SK-N-SH (cell line): Measurements from ENCODE around the gene PSPN. TPM values are rescaled to one million over a fixed set of nuclear protein-coding genes. Genes with fewer than 3 reads are reported as not detected.

Source experiments
- CTCF ChIA-PET: fragments of 300-600, 350-600 bp; formaldehyde crosslinking; extraction: SDS; loops from one replicate; lab custom pipeline; 2021; lab: Yijun Ruan, JAX
- POLR2A ChIA-PET: fragments of 350-600 bp; sonication (Branson Sonifier 250); formaldehyde crosslinking; extraction: SDS; loops from one replicate; lab custom pipeline; 2020; ENCODE audit warnings: antibody characterized with exemption, inconsistent platforms; lab: Yijun Ruan, JAX
- DNase-seq: peaks from one replicate; pipeline ENCODE4 v3.0.0; 2012
- H2AFZ ChIP-seq: fragments of 200-600 bp; sonication (generic); 2 replicates; pipeline ENCODE4 v1.8.1; 2016; ENCODE audit warnings: antibody characterized with exemption, mild to moderate bottlenecking, low read depth
- H3F3A ChIP-seq: fragments of 200-600 bp; sonication (generic); replicated peaks from 2 replicates; pipeline ENCODE3; 2016; ENCODE audit warnings: antibody characterized with exemption, mild to moderate bottlenecking; ENCODE audit not compliant: insufficient read depth
- H3K27ac ChIP-seq, 2 experiments: fragments of 200-500 bp in 1 of 2; fragments of 200-600 bp in 1 of 2; sonication (Bioruptor generic) in 1 of 2; sonication (generic), shearing (Covaris generic) in 1 of 2; 2 replicates each; pipeline versions ENCODE4 v1.5.1 to v1.6.1; 2014 to 2016; ENCODE audit warnings: low read depth in 2 of 2, inconsistent platforms in 1 of 2, low read length in 1 of 2, mild to moderate bottlenecking in 1 of 2, mixed read lengths in 1 of 2
- H3K27me3 ChIP-seq: fragments of 200-600 bp; sonication (generic), shearing (Covaris generic); 2 replicates; pipeline ENCODE4 v1.6.1; 2016; ENCODE audit warnings: mixed run types; ENCODE audit not compliant: insufficient read depth
- H3K36me3 ChIP-seq, 2 experiments: fragments of 200-500 bp in 1 of 2; fragments of 200-600 bp in 1 of 2; sonication (Bioruptor generic) in 1 of 2; sonication (generic) in 1 of 2; replicated peaks in 1 of 2; 2 replicates each; pipeline versions ENCODE3 to v1.5.1; 2014 to 2016; ENCODE audit warnings: low read length in 1 of 2, mild to moderate bottlenecking in 1 of 2; ENCODE audit not compliant: insufficient read depth in 2 of 2, control insufficient read depth in 1 of 2
- H3K4me1 ChIP-seq, 2 experiments: fragments of 200-500 bp in 1 of 2; fragments of 200-600 bp in 1 of 2; sonication (Bioruptor generic) in 1 of 2; sonication (generic), shearing (Covaris generic) in 1 of 2; 2 replicates each; pipeline versions ENCODE4 v1.5.1 to v1.6.1; 2014 to 2016; ENCODE audit warnings: low read depth in 1 of 2, low read length in 1 of 2, mixed run types in 1 of 2; ENCODE audit not compliant: insufficient read depth in 2 of 2, control insufficient read depth in 1 of 2
- H3K4me2 ChIP-seq: fragments of 200-600 bp; sonication (generic), shearing (Covaris generic); 2 replicates; pipeline ENCODE4 v1.6.1; 2017; ENCODE audit warnings: mixed run types
- H3K4me3 ChIP-seq, 2 experiments: fragments of 200-500 bp in 1 of 2; fragments of 200-600 bp in 1 of 2; sonication (Bioruptor generic) in 1 of 2; sonication (generic), shearing (Covaris generic) in 1 of 2; 2 replicates each; pipeline versions ENCODE4 v1.5.1 to v1.8.1; 2014 to 2016; ENCODE audit warnings: low read depth in 2 of 2, inconsistent platforms in 1 of 2, low read length in 1 of 2, mild to moderate bottlenecking in 1 of 2, mixed read lengths in 1 of 2, moderate library complexity in 1 of 2
- H3K79me2 ChIP-seq: fragments of 200-600 bp; sonication (generic); 2 replicates; pipeline ENCODE4 v1.8.1; 2017; ENCODE audit warnings: mild to moderate bottlenecking; ENCODE audit not compliant: insufficient read depth
- H3K9ac ChIP-seq: fragments of 200-600 bp; sonication (generic); 2 replicates; pipeline ENCODE4 v1.6.1; 2017; ENCODE audit warnings: mixed run types
- H3K9me2 ChIP-seq: fragments of 200-600 bp; sonication (generic); 2 replicates; pipeline ENCODE4 v1.6.1; 2017; ENCODE audit warnings: mixed run types
- H3K9me3 ChIP-seq: fragments of 200-600 bp; sonication (generic); 2 replicates; pipeline ENCODE4 v1.6.1; 2017; ENCODE audit warnings: mixed run types, mild to moderate bottlenecking, moderate library complexity
- H4K20me1 ChIP-seq: fragments of 200-600 bp; sonication (generic); 2 replicates; pipeline ENCODE4 v1.6.1; 2017; ENCODE audit warnings: mild to moderate bottlenecking, mixed run types; ENCODE audit not compliant: insufficient read depth
- ELF1 ChIP-seq: IDR thresholded peaks from 2 replicates; pipeline ENCODE4 v1.4.0; 2012
- EP300 ChIP-seq, 2 experiments: IDR thresholded peaks; 2 replicates each; pipeline versions ENCODE4 v1.4.0 to v1.6.1; 2012; ENCODE audit warnings: borderline replicate concordance in 1 of 2, low read depth in 1 of 2, low read length in 1 of 2
- EZH2phosphoT487 ChIP-seq: fragments of 200-600 bp; sonication (generic); IDR thresholded peaks from 2 replicates; pipeline ENCODE4 v1.6.1; 2017; ENCODE audit warnings: low read depth, mixed run types, mild to moderate bottlenecking, antibody characterized with exemption, moderate library complexity, borderline replicate concordance
- GATA2 ChIP-seq: sonication (generic); formaldehyde crosslinking; IDR thresholded peaks from 2 replicates; pipeline ENCODE4 v1.5.0; 2020; ENCODE audit warnings: mild to moderate bottlenecking, missing genetic modification reagents
- JUND ChIP-seq: IDR thresholded peaks from 2 replicates; pipeline ENCODE4 v1.4.0; 2012
- MEF2A ChIP-seq: IDR thresholded peaks from 2 replicates; pipeline ENCODE4 v1.4.0; 2012; ENCODE audit warnings: low read depth, borderline replicate concordance
- MXI1 ChIP-seq: IDR thresholded peaks from 2 replicates; pipeline ENCODE4 v1.6.1; 2012; ENCODE audit warnings: mild to moderate bottlenecking, low read depth, low read length, improper control_type of control experiment
- NFIC ChIP-seq: IDR thresholded peaks from 2 replicates; pipeline ENCODE4 v1.4.0; 2012; ENCODE audit warnings: borderline replicate concordance
- NRF1 ChIP-seq: IDR thresholded peaks from 2 replicates; pipeline ENCODE4 v1.6.1; 2012; ENCODE audit warnings: low read depth, mild to moderate bottlenecking, low read length
- POLR2AphosphoS5 ChIP-seq: IDR thresholded peaks from 2 replicates; pipeline ENCODE4 v1.6.1; 2012; ENCODE audit warnings: low read depth, low read length
- RAD21 ChIP-seq: IDR thresholded peaks from 2 replicates; pipeline ENCODE4 v1.6.1; 2012; ENCODE audit warnings: mild to moderate bottlenecking, low read length
- RXRA ChIP-seq: IDR thresholded peaks from 2 replicates; pipeline ENCODE4 v1.4.0; 2012; ENCODE audit warnings: low read depth, mild to moderate bottlenecking, borderline replicate concordance
- TCF12 ChIP-seq: IDR thresholded peaks from 2 replicates; pipeline ENCODE4 v1.4.0; 2012
- WGBS: methylation state at CpG from one replicate; pipeline ENCODE4 v1.1.6; 2017; ENCODE audit warnings: low lambda C conversion rate; 5-methylcytosine and 5-hydroxymethylcytosine counted together
- polyA plus RNA-seq, 3 experiments: library from polyadenylated mRNA; depleted of rRNA; stranded (reverse); fragments of >200 nt; gene quantifications; 2 replicates each; pipeline ENCODE4 v1.2.3, GENCODE V29; 2012
- TF ChIP-seq, protein P1 (sequence below): IDR thresholded peaks from 2 replicates; pipeline ENCODE4 v1.4.0; 2012; ENCODE audit warnings: low read depth, borderline replicate concordance
- TF ChIP-seq, protein P2 (sequence below): IDR thresholded peaks from 2 replicates; pipeline ENCODE4 v1.6.1; 2012; ENCODE audit warnings: mild to moderate bottlenecking, low read depth, low read length, moderate library complexity
- TF ChIP-seq, protein P3 (sequence below): IDR thresholded peaks from 2 replicates; pipeline ENCODE4 v1.4.0; 2012; ENCODE audit warnings: low read depth
- TF ChIP-seq, protein P4 (sequence below): IDR thresholded peaks from 2 replicates; pipeline ENCODE4 v1.4.0; 2012; ENCODE audit warnings: low read depth, borderline replicate concordance
- TF ChIP-seq, protein P5 (sequence below): fragments of 150-350 bp; IDR thresholded peaks from 2 replicates; pipeline ENCODE4 v1.6.1; 2016; ENCODE audit warnings: mild to moderate bottlenecking, low read depth, low read length

PSPN gene
- polyA plus RNA-seq, 1 of the 3 experiments (the other 2 are of a cell fraction): 0.59 TPM

DNA sequence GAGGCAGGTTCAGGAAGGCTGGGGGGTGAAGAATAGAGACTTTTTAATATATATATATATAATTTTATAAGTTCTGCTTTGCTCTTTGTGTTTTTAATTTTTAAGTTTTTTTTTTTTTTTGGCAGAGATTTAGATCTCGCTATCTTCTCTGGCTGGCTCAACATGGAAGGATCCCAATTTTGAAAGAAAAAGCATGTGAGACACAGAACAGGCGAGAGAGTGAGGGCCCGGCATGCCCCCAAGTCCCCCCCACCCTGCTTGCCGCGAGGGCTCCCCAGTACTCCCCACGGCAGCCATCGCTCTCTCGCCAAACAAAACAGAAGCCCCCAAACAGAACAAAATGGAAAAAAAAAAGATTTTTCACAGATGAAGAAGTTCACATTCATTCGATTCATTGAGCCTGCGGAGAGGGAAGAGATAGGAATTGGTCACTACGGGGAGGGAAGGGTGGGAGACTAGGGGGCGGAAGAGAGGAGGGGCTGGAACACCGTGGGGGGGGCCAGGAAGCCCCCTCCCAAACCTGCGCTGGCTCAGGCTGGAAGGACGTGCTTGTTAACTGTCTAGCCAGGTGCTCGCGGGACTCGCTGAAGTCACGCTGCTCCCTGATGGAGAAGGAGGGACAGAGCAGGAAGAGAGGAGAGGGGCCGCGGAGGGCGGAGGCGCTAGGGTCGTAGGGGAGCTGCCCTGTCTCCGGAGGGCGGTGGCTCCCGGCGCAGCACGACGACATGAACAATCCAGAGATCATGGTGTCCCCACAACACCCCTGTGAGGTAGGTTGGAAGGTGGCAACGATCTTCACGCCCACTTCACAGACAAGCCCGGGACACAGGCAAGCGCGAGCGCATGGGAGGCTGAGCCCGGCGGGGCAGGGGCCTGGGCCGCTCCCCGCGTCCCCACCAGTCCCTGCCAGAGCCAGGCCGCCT, 38.2 kb upstream of the PSPN start:
- TF ChIP-seq POLR2AphosphoS5 (no peak), RAD21 (no peak)
- H4K20me1 ChIP-seq: peaks cover 16% of the 10 kb centered on the region; the same call in 1 of the 2 replicates
- H3K79me2 ChIP-seq: peaks cover 10% of the 10 kb centered on the region; the same call in 1 of the 2 replicates
- no peaks in the 10 kb centered on the region for H3K27me3 ChIP-seq
- no peak overlapping the region for H3K27ac ChIP-seq
- ChIA-PET CTCF (no interaction called here), POLR2A (no interaction called here)
- H3K4me2 ChIP-seq: no peak overlapping the region
- H3K36me3 ChIP-seq: peaks cover 17 to 51% of the 10 kb centered on the region in 2 experiments
- peak; percentile 35 for DNase-seq
- no peak overlapping the region for H3K4me3 ChIP-seq
- no peak overlapping the region for H2AFZ ChIP-seq
- H3K9me3 ChIP-seq: no peaks in the 10 kb centered on the region
- WGBS: 85% methylated on average over 41 of the region's 42 CpGs
- H3K9ac ChIP-seq: no peak overlapping the region
- H3K9me2 ChIP-seq: no peaks in the 10 kb centered on the region
- H3F3A ChIP-seq: no peaks in the 10 kb centered on the region
- H3K4me1 ChIP-seq: no peaks in the 10 kb centered on the region

DNA sequence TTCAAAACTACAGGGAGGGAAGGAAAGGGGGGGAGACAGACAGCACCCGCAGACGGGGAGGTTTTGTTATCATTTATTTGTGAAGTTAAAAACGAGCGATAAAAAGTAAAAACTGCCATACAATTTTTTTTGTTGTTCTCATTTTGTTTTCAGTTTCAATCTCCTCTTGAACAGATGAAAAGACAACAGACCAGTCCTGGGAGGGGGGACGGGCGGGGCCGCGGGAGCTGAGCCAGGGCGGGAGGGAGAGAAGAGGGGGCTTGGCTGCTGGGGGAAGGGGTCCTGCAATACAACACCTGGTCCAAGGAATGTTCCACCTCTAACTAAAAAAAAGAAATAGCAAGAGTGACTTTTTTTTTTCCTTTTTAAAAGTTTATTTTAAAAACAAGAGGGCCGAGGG, 37.6 kb upstream of the PSPN start:
- Histone ChIP-seq H3K4me3 (no peak overlapping the region), H2AFZ (no peak overlapping the region), H3K4me1 (no peaks in the 10 kb centered on the region), H3K9ac (no peak overlapping the region), H3K27ac (no peak overlapping the region), H3K4me2 (no peak overlapping the region), H3K27me3 (no peaks in the 10 kb centered on the region), H3K79me2 (0 out of 2 replicates have a peak, but pooled peaks cover 10% of the 10 kb centered on the region), H3K9me2 (no peaks in the 10 kb centered on the region), H3F3A (no peaks in the 10 kb centered on the region), H3K36me3 (peaks cover 13 to 44% of the 10 kb centered on the region in 2 experiments), H3K9me3 (no peaks in the 10 kb centered on the region), H4K20me1 (peaks cover 9% of the 10 kb centered on the region; the same call in 1 of the 2 replicates)
- DNase-seq: peak; percentile 26
- CTCF ChIA-PET: interaction anchor here (1.9 kb wide), 1 partner anchor 11 kb away, joined by 6 read pairs; no protein-coding TSS in a partner anchor
- 92% methylated on average over 10 of the region's 10 CpGs for WGBS
- TF ChIP-seq MXI1 (no peak), JUND (no peak), NRF1 (no peak), GATA2 (CRISPR knock-in tag) (no peak), RXRA (no peak), EP300 (IDR thresholded peaks at IDR 0.05; ENCODE audit: borderline replicate concordance in 1 of 2, low read depth in 1 of 2, low read length in 1 of 2) (no peak), POLR2AphosphoS5 (no peak), NFIC (no peak), ELF1 (no peak), EZH2phosphoT487 (no peak), MEF2A (no peak), TCF12 (no peak)
- TF ChIP-seq, protein P1, sequence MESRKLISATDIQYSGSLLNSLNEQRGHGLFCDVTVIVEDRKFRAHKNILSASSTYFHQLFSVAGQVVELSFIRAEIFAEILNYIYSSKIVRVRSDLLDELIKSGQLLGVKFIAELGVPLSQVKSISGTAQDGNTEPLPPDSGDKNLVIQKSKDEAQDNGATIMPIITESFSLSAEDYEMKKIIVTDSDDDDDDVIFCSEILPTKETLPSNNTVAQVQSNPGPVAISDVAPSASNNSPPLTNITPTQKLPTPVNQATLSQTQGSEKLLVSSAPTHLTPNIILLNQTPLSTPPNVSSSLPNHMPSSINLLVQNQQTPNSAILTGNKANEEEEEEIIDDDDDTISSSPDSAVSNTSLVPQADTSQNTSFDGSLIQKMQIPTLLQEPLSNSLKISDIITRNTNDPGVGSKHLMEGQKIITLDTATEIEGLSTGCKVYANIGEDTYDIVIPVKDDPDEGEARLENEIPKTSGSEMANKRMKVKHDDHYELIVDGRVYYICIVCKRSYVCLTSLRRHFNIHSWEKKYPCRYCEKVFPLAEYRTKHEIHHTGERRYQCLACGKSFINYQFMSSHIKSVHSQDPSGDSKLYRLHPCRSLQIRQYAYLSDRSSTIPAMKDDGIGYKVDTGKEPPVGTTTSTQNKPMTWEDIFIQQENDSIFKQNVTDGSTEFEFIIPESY: no peak
- TF ChIP-seq, protein P2, sequence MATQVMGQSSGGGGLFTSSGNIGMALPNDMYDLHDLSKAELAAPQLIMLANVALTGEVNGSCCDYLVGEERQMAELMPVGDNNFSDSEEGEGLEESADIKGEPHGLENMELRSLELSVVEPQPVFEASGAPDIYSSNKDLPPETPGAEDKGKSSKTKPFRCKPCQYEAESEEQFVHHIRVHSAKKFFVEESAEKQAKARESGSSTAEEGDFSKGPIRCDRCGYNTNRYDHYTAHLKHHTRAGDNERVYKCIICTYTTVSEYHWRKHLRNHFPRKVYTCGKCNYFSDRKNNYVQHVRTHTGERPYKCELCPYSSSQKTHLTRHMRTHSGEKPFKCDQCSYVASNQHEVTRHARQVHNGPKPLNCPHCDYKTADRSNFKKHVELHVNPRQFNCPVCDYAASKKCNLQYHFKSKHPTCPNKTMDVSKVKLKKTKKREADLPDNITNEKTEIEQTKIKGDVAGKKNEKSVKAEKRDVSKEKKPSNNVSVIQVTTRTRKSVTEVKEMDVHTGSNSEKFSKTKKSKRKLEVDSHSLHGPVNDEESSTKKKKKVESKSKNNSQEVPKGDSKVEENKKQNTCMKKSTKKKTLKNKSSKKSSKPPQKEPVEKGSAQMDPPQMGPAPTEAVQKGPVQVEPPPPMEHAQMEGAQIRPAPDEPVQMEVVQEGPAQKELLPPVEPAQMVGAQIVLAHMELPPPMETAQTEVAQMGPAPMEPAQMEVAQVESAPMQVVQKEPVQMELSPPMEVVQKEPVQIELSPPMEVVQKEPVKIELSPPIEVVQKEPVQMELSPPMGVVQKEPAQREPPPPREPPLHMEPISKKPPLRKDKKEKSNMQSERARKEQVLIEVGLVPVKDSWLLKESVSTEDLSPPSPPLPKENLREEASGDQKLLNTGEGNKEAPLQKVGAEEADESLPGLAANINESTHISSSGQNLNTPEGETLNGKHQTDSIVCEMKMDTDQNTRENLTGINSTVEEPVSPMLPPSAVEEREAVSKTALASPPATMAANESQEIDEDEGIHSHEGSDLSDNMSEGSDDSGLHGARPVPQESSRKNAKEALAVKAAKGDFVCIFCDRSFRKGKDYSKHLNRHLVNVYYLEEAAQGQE: no peak
- TF ChIP-seq, protein P3, sequence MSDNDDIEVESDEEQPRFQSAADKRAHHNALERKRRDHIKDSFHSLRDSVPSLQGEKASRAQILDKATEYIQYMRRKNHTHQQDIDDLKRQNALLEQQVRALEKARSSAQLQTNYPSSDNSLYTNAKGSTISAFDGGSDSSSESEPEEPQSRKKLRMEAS: no peak
- TF ChIP-seq, protein P4, sequence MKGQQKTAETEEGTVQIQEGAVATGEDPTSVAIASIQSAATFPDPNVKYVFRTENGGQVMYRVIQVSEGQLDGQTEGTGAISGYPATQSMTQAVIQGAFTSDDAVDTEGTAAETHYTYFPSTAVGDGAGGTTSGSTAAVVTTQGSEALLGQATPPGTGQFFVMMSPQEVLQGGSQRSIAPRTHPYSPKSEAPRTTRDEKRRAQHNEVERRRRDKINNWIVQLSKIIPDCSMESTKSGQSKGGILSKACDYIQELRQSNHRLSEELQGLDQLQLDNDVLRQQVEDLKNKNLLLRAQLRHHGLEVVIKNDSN: no peak
- TF ChIP-seq, protein P5, sequence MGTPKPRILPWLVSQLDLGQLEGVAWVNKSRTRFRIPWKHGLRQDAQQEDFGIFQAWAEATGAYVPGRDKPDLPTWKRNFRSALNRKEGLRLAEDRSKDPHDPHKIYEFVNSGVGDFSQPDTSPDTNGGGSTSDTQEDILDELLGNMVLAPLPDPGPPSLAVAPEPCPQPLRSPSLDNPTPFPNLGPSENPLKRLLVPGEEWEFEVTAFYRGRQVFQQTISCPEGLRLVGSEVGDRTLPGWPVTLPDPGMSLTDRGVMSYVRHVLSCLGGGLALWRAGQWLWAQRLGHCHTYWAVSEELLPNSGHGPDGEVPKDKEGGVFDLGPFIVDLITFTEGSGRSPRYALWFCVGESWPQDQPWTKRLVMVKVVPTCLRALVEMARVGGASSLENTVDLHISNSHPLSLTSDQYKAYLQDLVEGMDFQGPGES: no peak
- POLR2A ChIA-PET: no interaction called here
